VCaP (cell line): ENCODE measurements around the gene DAZL.
A peak's percentile ranks its signal among the peaks of the same experiment; 100 is the strongest.

Experiments used
- H3K27ac ChIP-seq: fragments of 450-650 bp; 2 replicates; pipeline ENCODE4 v1.5.1; 2017
- TF ChIP-seq, protein P1 (sequence below): fragments of 450-650 bp; conservative IDR thresholded peaks from 2 replicates; pipeline ENCODE4 v1.5.1; 2017; ENCODE audit warnings: mild to moderate bottlenecking, moderate library complexity

DAZL gene

GRCh38 chr3:16606398-16606797, 1.2 kb upstream of the DAZL start:
- TF ChIP-seq, protein P1, sequence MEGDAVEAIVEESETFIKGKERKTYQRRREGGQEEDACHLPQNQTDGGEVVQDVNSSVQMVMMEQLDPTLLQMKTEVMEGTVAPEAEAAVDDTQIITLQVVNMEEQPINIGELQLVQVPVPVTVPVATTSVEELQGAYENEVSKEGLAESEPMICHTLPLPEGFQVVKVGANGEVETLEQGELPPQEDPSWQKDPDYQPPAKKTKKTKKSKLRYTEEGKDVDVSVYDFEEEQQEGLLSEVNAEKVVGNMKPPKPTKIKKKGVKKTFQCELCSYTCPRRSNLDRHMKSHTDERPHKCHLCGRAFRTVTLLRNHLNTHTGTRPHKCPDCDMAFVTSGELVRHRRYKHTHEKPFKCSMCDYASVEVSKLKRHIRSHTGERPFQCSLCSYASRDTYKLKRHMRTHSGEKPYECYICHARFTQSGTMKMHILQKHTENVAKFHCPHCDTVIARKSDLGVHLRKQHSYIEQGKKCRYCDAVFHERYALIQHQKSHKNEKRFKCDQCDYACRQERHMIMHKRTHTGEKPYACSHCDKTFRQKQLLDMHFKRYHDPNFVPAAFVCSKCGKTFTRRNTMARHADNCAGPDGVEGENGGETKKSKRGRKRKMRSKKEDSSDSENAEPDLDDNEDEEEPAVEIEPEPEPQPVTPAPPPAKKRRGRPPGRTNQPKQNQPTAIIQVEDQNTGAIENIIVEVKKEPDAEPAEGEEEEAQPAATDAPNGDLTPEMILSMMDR: no peak
- no peak overlapping the region for H3K27ac ChIP-seq

DNA sequence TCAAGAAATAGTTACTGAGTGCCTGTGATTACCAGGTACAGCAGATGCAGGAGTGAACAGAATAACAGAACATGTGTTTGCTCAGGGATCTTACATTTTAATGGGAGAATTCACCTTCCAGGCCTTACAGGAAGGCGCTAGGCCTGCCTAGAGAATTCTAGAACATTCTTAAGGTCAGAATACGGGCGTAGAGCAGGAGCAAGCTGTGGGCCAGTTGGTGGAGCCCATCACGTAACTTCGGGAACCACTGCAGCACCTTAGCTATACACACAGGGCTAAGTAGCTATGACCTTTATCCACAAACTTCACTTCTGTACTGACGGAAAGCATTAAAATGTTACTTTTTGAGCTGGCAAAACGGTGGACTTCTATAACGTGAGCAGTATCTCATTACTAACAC, 743 bp upstream of the DAZL start:
- no peak overlapping the region for H3K27ac ChIP-seq
- TF ChIP-seq, protein P1: no peak

- TF ChIP-seq, protein P1: no peak
- no peak overlapping the region for H3K27ac ChIP-seq
Measured at GRCh38 chr3:16604433-16604832, 790 bp downstream of the DAZL start.

DNA sequence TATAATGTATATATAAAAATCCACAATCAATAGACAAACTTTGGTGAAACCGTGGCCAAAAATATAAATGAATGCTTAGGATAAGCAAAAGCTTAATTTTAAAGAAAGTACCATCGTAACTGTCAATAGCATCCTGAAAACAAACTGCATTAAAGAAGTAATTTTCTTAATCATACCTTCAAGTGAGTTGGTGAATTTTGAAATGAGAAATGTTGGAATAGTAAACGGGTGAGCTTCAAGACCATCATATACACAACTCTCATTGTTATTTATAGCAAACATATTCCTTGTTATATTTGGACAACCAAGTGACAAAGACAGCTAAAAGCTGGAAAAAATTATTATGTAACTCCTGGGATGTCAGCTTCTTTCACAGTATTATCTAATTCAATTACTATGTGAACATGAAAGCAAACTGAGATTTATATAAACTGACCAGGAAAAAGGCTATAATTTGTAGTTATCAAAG, 3.7 kb downstream of the DAZL start:
- TF ChIP-seq, protein P1: peak; percentile 42
- H3K27ac ChIP-seq: no peak overlapping the region

- no peak overlapping the region; the same call in 1 of the 2 replicates for H3K27ac ChIP-seq
- TF ChIP-seq, protein P1: peak; percentile 93
Measured at GRCh38 chr3:16600780-16601536, 4.3 kb downstream of the DAZL start.

- peak overlapping the region; percentile 19; the same call in 1 of the 2 replicates for H3K27ac ChIP-seq
- TF ChIP-seq, protein P1: no peak
Measured at GRCh38 chr3:16599694-16600093, 5.5 kb downstream of the DAZL start.

- no peak overlapping the region for H3K27ac ChIP-seq
- TF ChIP-seq, protein P1: no peak
Measured at GRCh38 chr3:16596352-16597032, 8.7 kb downstream of the DAZL start.
